MM.1S (cell line): ENCODE data around the gene USP30.
A peak's percentile ranks its signal among the peaks of the same experiment; 100 is the strongest.

ENCODE experiments used
- DNase-seq: peaks from one replicate; pipeline ENCODE4 v3.0.0-alpha.2; 2015
- H2AFZ ChIP-seq: fragments of 300-600 bp; sonication (generic); 2 replicates; pipeline ENCODE4 v1.6.0; 2016; ENCODE audit warnings: antibody characterized with exemption, low read length
- H3F3A ChIP-seq: fragments of 300-600 bp; sonication (generic); 2 replicates; pipeline ENCODE4 v1.6.1; 2016; ENCODE audit warnings: mild to moderate bottlenecking, antibody characterized with exemption, low read length, moderate library complexity, mixed read lengths; ENCODE audit not compliant: insufficient read depth
- H3K27ac ChIP-seq: fragments of 300-600 bp; sonication (generic); 2 replicates; pipeline ENCODE4 v1.5.1; 2016; ENCODE audit warnings: mild to moderate bottlenecking, low read length
- H3K27me3 ChIP-seq: fragments of 300-600 bp; sonication (generic); replicated peaks from 2 replicates; pipeline ENCODE4 v1.6.0; 2016; ENCODE audit warnings: low read length; ENCODE audit not compliant: insufficient read depth
- H3K36me3 ChIP-seq: fragments of 300-600 bp; sonication (generic); replicated peaks from 2 replicates; pipeline ENCODE4 v1.6.1; 2016; ENCODE audit warnings: mild to moderate bottlenecking, low read length, mixed read lengths; ENCODE audit not compliant: insufficient read depth
- H3K4me1 ChIP-seq: fragments of 300-600 bp; sonication (generic); 2 replicates; pipeline ENCODE4 v1.6.1; 2016; ENCODE audit warnings: low read length, mixed read lengths
- H3K4me2 ChIP-seq: fragments of 300-600 bp; sonication (generic); 2 replicates; pipeline ENCODE4 v1.6.0; 2016; ENCODE audit warnings: low read depth, low read length
- H3K4me3 ChIP-seq: fragments of 300-600 bp; sonication (generic); 2 replicates; pipeline ENCODE4 v1.5.1; 2016; ENCODE audit warnings: low read length, mixed read lengths
- H3K79me2 ChIP-seq: fragments of 300-600 bp; sonication (generic); 2 replicates; pipeline ENCODE4 v1.6.1; 2016; ENCODE audit warnings: mixed run types, low read length, mixed read lengths
- H3K9ac ChIP-seq: fragments of 300-600 bp; sonication (generic); 2 replicates; pipeline ENCODE4 v1.6.1; 2016; ENCODE audit warnings: low read length, mixed read lengths
- H3K9me2 ChIP-seq: fragments of 300-600 bp; sonication (generic); replicated peaks from 2 replicates; pipeline ENCODE4 v1.6.1; 2016; ENCODE audit warnings: mild to moderate bottlenecking, low read length, mixed read lengths; ENCODE audit not compliant: insufficient read depth
- H3K9me3 ChIP-seq: fragments of 300-600 bp; sonication (generic); replicated peaks from 2 replicates; pipeline ENCODE4 v1.6.1; 2016; ENCODE audit warnings: mild to moderate bottlenecking, low read length, mixed read lengths; ENCODE audit not compliant: insufficient read depth
- H4K20me1 ChIP-seq: fragments of 300-600 bp; sonication (generic); 2 replicates; pipeline ENCODE4 v1.6.1; 2016; ENCODE audit warnings: mild to moderate bottlenecking, low read length, moderate library complexity, mixed read lengths; ENCODE audit not compliant: insufficient read depth
- CTCF ChIP-seq: fragments of 300-600 bp; sonication (generic); IDR thresholded peaks from 2 replicates; pipeline ENCODE4 v1.5.1; 2016; ENCODE audit warnings: antibody characterized with exemption, low read length, mixed read lengths
- EZH2 ChIP-seq: fragments of 300-600 bp; sonication (generic); optimal IDR thresholded peaks from 2 replicates; pipeline ENCODE3; 2017; ENCODE audit warnings: low read depth, mild to moderate bottlenecking, antibody characterized with exemption, low read length, mixed read lengths
- EZH2phosphoT487 ChIP-seq: fragments of 300-600 bp; sonication (generic); IDR thresholded peaks from 2 replicates; pipeline ENCODE4 v1.6.1; 2018; ENCODE audit warnings: antibody characterized with exemption, low read length

The USP30 gene

GRCh38 chr12:109052414-109053323 lies at the start of gene USP30:
USP30 (plus strand) TSS chr12:109052576; CDS start chr12:109052679, 103 bp downstream.
- H3K9ac ChIP-seq, result peak within 1 kb of the TSS; percentile 76
- H3K79me2 ChIP-seq, result peaks cover 14% of the 10 kb centered on the region
- H3K9me2 ChIP-seq, result no peaks in the 10 kb centered on the region
- peaks cover 5% of the 10 kb centered on the region for H3K4me1 ChIP-seq
- peak within 1 kb of the TSS; percentile 65 for H3K4me2 ChIP-seq
- H3K36me3 ChIP-seq, result no peaks in the 10 kb centered on the region
- H3F3A ChIP-seq, result peaks cover 21% of the 10 kb centered on the region
- H3K27ac ChIP-seq, result peak within 1 kb of the TSS; percentile 73
- H4K20me1 ChIP-seq, result no peaks in the 10 kb centered on the region
- H3K27me3 ChIP-seq, result no peaks in the 10 kb centered on the region
- H2AFZ ChIP-seq, result peak within 1 kb of the TSS; percentile 84
- H3K9me3 ChIP-seq, result no peaks in the 10 kb centered on the region
- H3K4me3 ChIP-seq, result peak within 1 kb of the TSS; percentile 78
- peak; percentile 87 for DNase-seq
- TF ChIP-seq CTCF (no peak), EZH2 (no peak), EZH2phosphoT487 (no peak)

- Histone ChIP-seq H3K4me3 (no peak overlapping the region), H4K20me1 (no peaks in the 10 kb centered on the region), H3K4me1 (no peaks in the 10 kb centered on the region), H2AFZ (no peak overlapping the region), H3K9me3 (no peaks in the 10 kb centered on the region), H3F3A (no peaks in the 10 kb centered on the region), H3K4me2 (no peak overlapping the region), H3K27ac (no peak overlapping the region), H3K9me2 (no peaks in the 10 kb centered on the region), H3K27me3 (no peaks in the 10 kb centered on the region), H3K79me2 (no peaks in the 10 kb centered on the region), H3K9ac (no peak overlapping the region), H3K36me3 (no peaks in the 10 kb centered on the region)
- TF ChIP-seq CTCF, result no peak
- no peak for TF ChIP-seq EZH2phosphoT487
- TF ChIP-seq EZH2, result no peak
- no peak for DNase-seq
Observed at GRCh38 chr12:109004017-109004416, 48.4 kb upstream of the USP30 start.

GRCh38 chr12:109009766-109010165 lies 42.6 kb upstream of the USP30 start:
- Histone ChIP-seq H3K9me3 (no peaks in the 10 kb centered on the region), H3K9me2 (no peaks in the 10 kb centered on the region), H3K79me2 (no peaks in the 10 kb centered on the region)

More at GRCh38 chr12:109009766-109010165, 42.6 kb upstream of the USP30 start:
- H3K27me3 ChIP-seq, result no peaks in the 10 kb centered on the region
- no peaks in the 10 kb centered on the region for H3F3A ChIP-seq
- H3K36me3 ChIP-seq, result no peaks in the 10 kb centered on the region
- H3K4me2 ChIP-seq, result no peak overlapping the region
- no peak overlapping the region for H3K27ac ChIP-seq
- H3K4me1 ChIP-seq, result no peaks in the 10 kb centered on the region
- DNase-seq, result no peak
- no peaks in the 10 kb centered on the region for H4K20me1 ChIP-seq
- no peak overlapping the region for H3K4me3 ChIP-seq
- H3K9ac ChIP-seq, result no peak overlapping the region
- no peak overlapping the region for H2AFZ ChIP-seq
- TF ChIP-seq EZH2phosphoT487 (no peak), CTCF (no peak), EZH2 (no peak)
